CD4-positive, alpha-beta T cell treated with Interleukin-4 for 1 hour (primary cell): ENCODE data around the gene ZC3H10.
"Not testable (repeated sequence)": the region's sequence is repeated elsewhere in the genome, so short reads cannot be mapped to it uniquely, and the experiment has no call there.

Experiments used
- DNase-seq, 2 donors: peaks; one replicate each; pipeline ENCODE4 v3.0.0-alpha.2; 2020 to 2022

The ZC3H10 gene

DNA sequence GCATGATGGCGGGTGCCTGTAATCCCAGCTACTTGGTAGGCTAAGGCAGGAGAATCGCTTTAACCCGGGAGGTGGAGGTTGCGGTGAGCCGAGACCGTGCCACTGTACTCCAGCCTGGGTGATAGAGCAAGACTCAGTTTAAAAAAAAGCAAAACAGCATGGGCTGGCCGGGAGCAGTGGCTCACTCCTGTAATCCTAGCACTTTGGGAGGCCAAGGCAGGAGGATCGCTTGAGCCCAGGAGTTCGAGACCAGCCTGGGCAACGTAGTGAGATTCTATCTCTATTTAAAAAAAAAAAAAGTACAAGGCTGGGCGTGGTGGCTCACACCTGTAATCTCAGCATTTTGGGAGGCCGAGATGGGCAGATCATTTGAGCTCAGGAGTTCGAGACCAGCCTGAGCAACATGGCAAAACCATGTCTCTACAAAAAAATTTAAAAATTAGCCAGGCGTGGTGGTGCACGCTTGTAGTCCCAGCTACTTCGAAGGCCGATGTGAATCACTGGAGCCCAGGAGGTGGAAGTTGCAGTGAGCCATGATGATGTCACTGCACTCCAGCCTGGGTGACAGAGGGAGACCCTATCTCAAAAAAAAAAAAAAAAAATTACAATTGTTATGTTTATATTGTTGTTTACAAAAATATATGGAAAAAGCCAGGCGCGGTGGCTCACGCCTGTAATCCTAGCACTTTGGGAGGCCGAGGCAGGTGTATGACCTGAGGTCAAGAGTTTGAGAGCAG lies 38.6 kb downstream of the ZC3H10 start:
- not testable (repeated sequence) for DNase-seq

DNA sequence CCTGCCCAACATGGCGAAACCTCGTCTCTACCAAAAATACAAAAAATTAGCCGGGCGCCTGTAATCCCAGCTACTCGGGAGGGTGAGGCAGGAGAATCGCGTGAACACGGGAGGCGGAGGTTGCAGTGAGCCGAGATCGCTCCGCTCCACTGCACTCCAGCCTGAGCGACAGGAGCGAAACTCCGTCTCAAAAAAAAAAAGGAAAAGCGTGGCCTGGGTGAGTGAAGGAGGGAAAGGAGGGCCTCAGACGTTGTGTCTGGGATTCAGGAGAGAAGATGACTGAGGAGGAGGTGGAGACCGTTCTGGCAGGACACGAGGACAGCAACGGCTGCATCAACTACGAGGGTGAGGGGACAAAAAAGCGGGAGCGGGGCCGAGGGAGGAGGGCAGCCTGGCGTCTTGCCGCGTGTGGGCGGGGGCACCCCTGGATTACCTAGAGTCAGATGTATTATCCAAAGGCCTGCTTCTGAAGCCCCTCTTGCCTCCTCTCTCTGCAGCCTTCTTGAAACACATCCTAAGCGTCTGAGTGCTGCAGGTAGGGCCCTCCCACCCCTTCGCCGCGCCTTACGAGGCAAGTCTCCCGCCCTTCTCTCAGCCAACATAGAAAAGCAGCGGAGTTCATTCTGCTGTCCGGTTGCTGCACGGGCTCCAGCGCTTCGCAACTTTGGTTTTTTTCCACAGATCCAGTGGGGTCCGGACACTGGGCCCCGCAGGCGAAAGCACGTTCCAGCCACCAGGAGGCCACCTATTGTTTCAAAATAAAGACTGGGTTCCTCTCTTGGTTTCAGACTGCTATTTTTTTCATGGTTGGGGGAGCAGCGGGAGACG lies 39.3 kb downstream of the ZC3H10 start:
- DNase-seq = peak; percentile 73 to 80

DNA sequence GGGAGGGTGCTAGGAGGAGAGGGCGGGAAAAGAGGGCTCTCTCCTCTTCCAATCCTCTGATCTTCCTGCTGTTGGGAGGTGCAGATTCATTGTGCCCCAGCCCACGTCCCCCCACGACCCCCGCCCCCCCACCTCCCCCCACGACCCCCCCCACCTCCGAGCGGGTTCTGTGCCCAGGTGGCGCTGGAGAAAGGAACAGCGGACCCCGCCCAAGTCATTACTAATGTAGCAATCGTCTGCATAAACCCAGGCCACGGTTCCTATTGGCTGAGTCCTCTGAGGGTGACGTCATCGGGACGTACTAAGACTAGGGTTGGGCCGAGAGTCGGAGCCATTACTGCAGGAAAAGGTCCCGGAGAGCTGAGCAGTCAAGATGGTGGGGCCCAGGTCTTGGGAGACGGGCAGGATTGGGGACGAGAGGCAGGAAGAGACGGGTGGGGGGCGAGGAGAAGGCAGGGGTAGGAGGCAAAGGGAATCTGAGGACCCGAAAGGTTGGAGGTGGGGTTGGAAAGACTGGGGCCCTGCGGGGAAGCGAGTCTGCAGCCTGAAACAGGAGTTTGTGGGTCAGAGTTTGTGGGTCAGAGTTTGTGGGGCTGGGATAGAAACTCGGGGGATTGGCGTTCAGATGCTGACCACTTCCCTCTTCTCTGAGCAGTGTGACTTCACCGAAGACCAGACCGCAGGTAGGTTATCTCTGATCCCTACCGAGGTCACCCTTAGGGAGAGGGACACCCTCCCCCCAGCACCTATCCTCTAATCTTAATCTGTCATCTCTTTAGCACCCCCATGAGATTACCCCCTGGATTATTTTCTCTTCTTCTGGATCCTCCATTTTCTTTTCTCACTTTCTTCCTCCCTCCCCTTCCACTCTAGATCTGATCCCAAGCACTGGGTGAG lies 40.2 kb downstream of the ZC3H10 start, which contains the start of gene MYL6:
Gene MYL6, plus strand, starts transcription at position 331 of the 897 bp plus-strand sequence. Its CDS starts 43 bp downstream, at position 374.
- DNase-seq = peak; percentile 95

GRCh38 chr12:56158926-56159461 lies 40.9 kb downstream of the ZC3H10 start:
- DNase-seq = peak in 1 of 2 donors; percentile 38

DNA sequence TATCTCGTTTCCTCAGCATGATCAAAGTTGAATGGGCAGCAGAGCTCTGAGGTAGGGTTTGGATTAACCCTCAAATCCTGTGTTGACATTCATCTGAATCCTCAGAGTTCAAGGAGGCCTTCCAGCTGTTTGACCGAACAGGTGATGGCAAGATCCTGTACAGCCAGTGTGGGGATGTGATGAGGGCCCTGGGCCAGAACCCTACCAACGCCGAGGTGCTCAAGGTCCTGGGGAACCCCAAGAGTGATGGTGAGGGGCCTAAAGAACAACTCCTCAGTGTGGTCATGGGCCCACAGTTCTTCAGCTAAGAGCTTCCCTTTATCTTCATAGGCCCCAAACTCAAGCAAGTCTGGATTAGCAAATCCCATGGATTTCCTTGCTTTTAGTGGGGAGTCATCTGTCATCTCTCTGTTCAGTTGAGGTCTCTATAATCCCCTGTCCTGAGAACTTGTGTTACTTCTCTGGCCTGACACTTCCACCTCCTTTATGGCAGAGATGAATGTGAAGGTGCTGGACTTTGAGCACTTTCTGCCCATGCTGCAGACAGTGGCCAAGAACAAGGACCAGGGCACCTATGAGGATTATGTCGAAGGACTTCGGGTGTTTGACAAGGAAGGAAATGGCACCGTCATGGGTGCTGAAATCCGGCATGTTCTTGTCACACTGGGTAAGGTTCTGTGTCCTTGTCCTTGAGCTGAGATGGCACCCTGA lies 41.6 kb downstream of the ZC3H10 start:
- DNase-seq = no peak

- DNase-seq = peak; percentile 61 to 75
Observed at GRCh38 chr12:56160193-56160763, 42.2 kb downstream of the ZC3H10 start.

DNA sequence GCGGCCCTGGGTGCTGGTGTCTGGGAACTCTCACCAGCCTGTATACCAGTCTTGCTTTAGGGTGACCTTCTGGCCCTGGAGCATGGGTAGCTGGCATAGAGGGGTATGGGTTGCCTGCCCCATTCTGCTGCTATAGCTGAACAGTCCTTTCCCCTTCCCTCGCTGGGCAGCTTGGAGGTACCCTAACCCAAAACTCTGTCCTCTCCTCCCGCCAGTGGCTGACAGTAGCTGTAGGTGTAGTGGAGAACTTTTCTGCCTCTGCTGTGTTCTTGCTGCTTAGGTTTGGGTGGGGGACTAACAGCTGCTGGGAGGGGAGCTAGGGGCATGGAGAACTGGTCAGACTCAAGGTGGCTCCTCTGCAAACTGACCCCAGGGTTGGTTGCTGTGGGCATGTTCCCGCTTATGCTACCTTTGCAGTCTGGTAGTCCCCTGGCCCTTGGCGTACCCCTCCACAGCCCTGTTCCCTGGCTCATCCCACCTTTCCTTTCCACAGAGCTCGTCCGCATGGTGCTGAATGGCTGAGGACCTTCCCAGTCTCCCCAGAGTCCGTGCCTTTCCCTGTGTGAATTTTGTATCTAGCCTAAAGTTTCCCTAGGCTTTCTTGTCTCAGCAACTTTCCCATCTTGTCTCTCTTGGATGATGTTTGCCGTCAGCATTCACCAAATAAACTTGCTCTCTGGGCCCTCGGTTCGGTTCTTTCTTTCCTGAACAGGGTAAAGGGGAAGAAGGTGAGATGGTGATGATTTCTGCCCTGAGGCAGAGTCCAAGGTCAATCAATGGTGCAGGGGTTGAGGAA lies 43.0 kb downstream of the ZC3H10 start:
- DNase-seq = no peak

DNA sequence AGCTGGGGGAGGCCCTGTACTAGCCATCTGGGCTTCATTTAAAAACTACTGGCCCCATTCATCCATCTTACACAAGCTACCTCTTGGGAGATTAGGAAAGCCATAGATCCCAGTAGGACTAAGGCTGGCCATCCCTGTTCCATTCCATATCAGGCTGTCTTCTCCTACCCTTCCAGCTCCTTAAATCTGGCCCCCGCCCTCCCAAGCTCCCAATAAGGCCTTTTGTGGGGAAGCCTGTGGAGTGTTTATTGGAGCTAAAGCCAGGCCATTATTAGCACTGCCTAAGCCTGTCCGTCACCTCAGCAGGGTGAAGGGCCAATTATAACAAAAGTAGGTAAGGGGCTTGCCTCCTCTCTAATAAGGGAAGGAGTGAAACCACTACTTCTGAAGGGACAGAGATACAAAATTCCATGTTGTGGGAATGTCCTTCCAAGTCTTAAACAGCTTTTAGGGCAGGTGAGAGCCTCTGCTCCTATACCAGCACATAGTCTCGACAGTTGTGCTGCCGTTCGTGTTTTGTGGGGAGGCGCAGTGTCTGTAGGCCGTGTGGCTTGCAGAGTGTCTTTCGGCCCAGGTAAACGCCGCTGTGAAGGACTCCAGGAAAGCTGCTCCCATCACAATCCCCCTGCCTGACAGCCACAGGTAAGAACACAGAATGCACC lies 43.8 kb downstream of the ZC3H10 start:
- no peak for DNase-seq

GRCh38 chr12:56162468-56163290 lies 44.6 kb downstream of the ZC3H10 start:
- no peak for DNase-seq

DNA sequence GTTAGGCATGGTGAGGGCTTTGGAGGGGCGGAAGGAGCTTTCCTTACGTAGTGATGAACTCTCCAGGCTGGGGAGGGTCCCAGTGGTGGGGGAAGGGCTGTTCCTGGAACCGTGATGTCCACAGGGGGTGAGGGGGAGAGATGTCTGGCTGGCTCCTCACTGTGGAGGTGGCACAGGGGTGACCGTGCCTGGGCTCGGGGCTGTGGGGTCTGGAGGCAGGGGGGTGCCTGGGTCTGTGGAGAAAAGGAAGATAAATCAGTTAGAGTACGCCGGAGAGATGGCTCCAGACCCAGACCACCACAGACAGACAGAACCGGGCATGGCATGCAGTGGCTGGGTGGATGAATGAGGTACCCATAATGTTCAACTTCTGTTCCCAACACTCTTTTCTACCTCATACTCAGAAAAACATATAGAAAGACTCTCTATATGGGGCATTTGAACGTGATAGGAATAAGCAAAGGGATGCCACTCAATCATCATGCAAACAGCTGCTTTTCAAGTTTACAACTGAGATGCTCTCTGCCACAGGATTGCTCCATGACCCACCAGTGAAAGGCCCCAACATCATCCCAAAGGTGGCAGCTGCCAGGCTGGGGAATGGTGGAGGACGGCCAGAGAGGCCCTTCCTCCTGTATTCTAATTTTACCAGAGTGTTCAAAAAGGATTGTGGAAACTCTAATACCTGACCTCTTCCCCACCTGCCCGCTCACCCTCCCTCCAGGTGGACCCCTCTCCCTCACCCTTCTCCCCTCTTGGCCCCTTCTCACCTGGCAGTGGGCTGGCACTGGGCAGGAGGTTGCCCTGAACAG lies 45.7 kb downstream of the ZC3H10 start:
- no peak for DNase-seq

DNA sequence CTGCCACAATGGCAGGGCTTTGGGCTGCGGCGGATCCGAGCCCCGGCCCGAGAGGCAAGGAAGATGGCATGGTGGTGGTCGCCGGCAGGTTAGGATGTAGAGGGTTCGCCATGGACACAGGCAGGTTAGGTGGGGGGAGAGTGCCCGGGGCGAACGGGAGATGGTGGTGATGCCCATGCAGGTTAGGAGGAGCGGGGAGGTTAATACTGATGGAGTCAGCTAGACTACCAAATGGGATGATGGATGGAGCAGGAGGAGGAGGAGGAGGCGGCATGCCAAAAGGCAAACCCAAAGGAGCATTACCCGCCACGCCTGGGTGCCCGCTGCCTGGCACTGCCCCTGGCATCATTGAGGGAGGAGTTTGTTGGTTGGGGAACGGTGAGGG lies 46.3 kb downstream of the ZC3H10 start:
- DNase-seq = no peak

- no peak for DNase-seq
Observed at GRCh38 chr12:56165369-56165768, 47.3 kb downstream of the ZC3H10 start.

GRCh38 chr12:56169229-56169759 lies 51.2 kb downstream of the ZC3H10 start:
- DNase-seq = no peak

- no peak for DNase-seq
Observed at GRCh38 chr12:56172839-56173238, 54.8 kb downstream of the ZC3H10 start.
